GM23338 (cell line): ENCODE data around the gene DLG2. TPM values are rescaled to one million over a fixed set of nuclear protein-coding genes. Genes with fewer than 3 reads are reported as not detected.

ENCODE experiments used
- ATAC-seq: fragments of 200-7000 bp; cut with Tn5 transposase; 3 replicates; pipeline ENCODE4 v1.9.1; 2020
- DNase-seq: peaks from one replicate; pipeline ENCODE4 v3.0.0-alpha.2; 2015; ENCODE audit warnings: low spot score
- H2AFZ ChIP-seq: fragments of 200-600 bp; sonication (generic); 2 replicates; pipeline ENCODE4 v1.8.0; 2016; ENCODE audit warnings: antibody characterized with exemption, mild to moderate bottlenecking, moderate library complexity
- H3F3A ChIP-seq: fragments of 200-600 bp; sonication (generic); replicated peaks from 2 replicates; pipeline ENCODE4 v1.8.0; 2017; ENCODE audit warnings: antibody characterized with exemption, mixed run types, low read depth
- H3K27ac ChIP-seq: fragments of 200-600 bp; sonication (generic); 2 replicates; pipeline ENCODE4 v1.6.1; 2016; ENCODE audit warnings: low read depth
- H3K27me3 ChIP-seq: fragments of 200-600 bp; sonication (generic); 2 replicates; pipeline ENCODE4 v1.8.0; 2016; ENCODE audit warnings: mild to moderate bottlenecking, mixed run types, moderate library complexity; ENCODE audit not compliant: insufficient read depth
- H3K36me3 ChIP-seq: fragments of 200-600 bp; sonication (generic); 2 replicates; pipeline ENCODE4 v1.8.0; 2016; ENCODE audit warnings: mild to moderate bottlenecking; ENCODE audit not compliant: insufficient read depth
- H3K4me1 ChIP-seq: fragments of 200-600 bp; sonication (generic); 2 replicates; pipeline ENCODE4 v1.8.0; 2016; ENCODE audit warnings: mild to moderate bottlenecking, moderate library complexity; ENCODE audit not compliant: insufficient read depth
- H3K4me2 ChIP-seq: fragments of 200-600 bp; sonication (generic); 2 replicates; pipeline ENCODE4 v1.7.1; 2017; ENCODE audit warnings: mixed run types
- H3K4me3 ChIP-seq: fragments of 200-600 bp; sonication (generic); 2 replicates; pipeline ENCODE4 v1.6.1; 2016; ENCODE audit warnings: mixed run types
- H3K79me2 ChIP-seq: fragments of 200-600 bp; sonication (generic); replicated peaks from 2 replicates; pipeline ENCODE4 v1.8.0; 2017; ENCODE audit warnings: mild to moderate bottlenecking; ENCODE audit not compliant: insufficient read depth
- H3K9me2 ChIP-seq: fragments of 200-600 bp; sonication (generic); 2 replicates; pipeline ENCODE4 v1.8.0; 2017; ENCODE audit not compliant: insufficient read depth
- H4K20me1 ChIP-seq: fragments of 200-600 bp; sonication (generic); replicated peaks from 2 replicates; pipeline ENCODE4 v1.8.0; 2017; ENCODE audit warnings: mild to moderate bottlenecking; ENCODE audit not compliant: insufficient read depth
- H3K27ac Mint-ChIP-seq: 2 replicates; pipeline ENCODE4 v1.8.0; 2020; ENCODE audit warnings: inconsistent platforms, mild to moderate bottlenecking, moderate library complexity, mixed read lengths
- H3K27me3 Mint-ChIP-seq: 3 replicates; pipeline ENCODE4 v1.8.0; 2022; ENCODE audit warnings: low read depth, mild to moderate bottlenecking, moderate library complexity, mixed read lengths, inconsistent platforms; ENCODE audit not compliant: insufficient read depth, poor library complexity
- H3K36me3 Mint-ChIP-seq: 3 replicates; pipeline ENCODE4 v1.8.0; 2021; ENCODE audit warnings: low read depth, mild to moderate bottlenecking, inconsistent platforms, moderate library complexity, mixed read lengths
- H3K4me1 Mint-ChIP-seq: 3 replicates; pipeline ENCODE4 v1.8.0; 2020; ENCODE audit warnings: mild to moderate bottlenecking, inconsistent platforms, mixed read lengths
- H3K4me3 Mint-ChIP-seq: 3 replicates; pipeline ENCODE4 v1.8.0; 2021; ENCODE audit warnings: moderate library complexity, mild to moderate bottlenecking, inconsistent platforms, mixed read lengths
- H3K9me3 Mint-ChIP-seq: 3 replicates; pipeline ENCODE4 v1.8.0; 2020; ENCODE audit warnings: moderate library complexity, mild to moderate bottlenecking, inconsistent platforms, mixed read lengths
- CREB1 ChIP-seq: fragments of 250-450 bp; sonication (Bioruptor Pico); IDR thresholded peaks from 2 replicates; pipeline ENCODE4 v1.5.0; 2020; ENCODE audit warnings: low read depth, mild to moderate bottlenecking, moderate library complexity
- EZH2 ChIP-seq: fragments of 200-600 bp; sonication (generic); IDR thresholded peaks from one replicate; pipeline ENCODE4 v1.8.0; 2017; ENCODE audit warnings: antibody characterized with exemption, mild to moderate bottlenecking, low read depth; ENCODE audit not compliant: unreplicated experiment
- EZH2phosphoT487 ChIP-seq: fragments of 200-600 bp; sonication (generic); IDR thresholded peaks from one replicate; pipeline ENCODE4 v1.8.1; 2018; ENCODE audit warnings: antibody characterized with exemption; ENCODE audit not compliant: unreplicated experiment
- JUNB ChIP-seq: IDR thresholded peaks from one replicate; pipeline ENCODE4 v1.6.1; 2016; ENCODE audit warnings: antibody characterized with exemption; ENCODE audit not compliant: unreplicated experiment
- POLR2AphosphoS5 ChIP-seq: IDR thresholded peaks from 2 replicates; pipeline ENCODE4 v1.6.1; 2016; ENCODE audit warnings: antibody characterized with exemption, low read depth
- ZNF114 ChIP-seq: fragments of 250-450 bp; sonication (Bioruptor Pico); IDR thresholded peaks from 2 replicates; pipeline ENCODE4 v1.5.0; 2020; ENCODE audit warnings: mild to moderate bottlenecking, moderate library complexity
- ZNF331 ChIP-seq: fragments of 250-450 bp; sonication (Bioruptor Pico); IDR thresholded peaks from 2 replicates; pipeline ENCODE4 v1.5.0; 2020; ENCODE audit warnings: low read depth, mild to moderate bottlenecking, moderate library complexity
- polyA plus RNA-seq: library from polyadenylated mRNA; unstranded; fragments of >200 nt; fragmentation: Nextera tagmentation; extraction: Ambion mirVana; gene quantifications from 2 replicates; pipeline ENCODE4 v1.2.1, GENCODE V29; 2016
- total RNA-seq: library from RNA; depleted of rRNA; stranded (reverse); fragments of >200 nt; shearing (Covaris generic); gene quantifications from 2 replicates; pipeline ENCODE4 v1.2.3, GENCODE V29; 2014
- TF ChIP-seq, protein P1 (sequence below): IDR thresholded peaks from 2 replicates; pipeline ENCODE4 v1.6.1; 2016; ENCODE audit warnings: antibody characterized with exemption
- TF ChIP-seq, protein P2 (sequence below), 2 experiments: fragments of 200-600 bp in 1 of 2; sonication (generic) in 1 of 2; conservative IDR thresholded peaks; 2 replicates each; pipeline versions ENCODE4 v1.5.1 to v1.6.1; 2016 to 2017; ENCODE audit warnings: antibody characterized with exemption in 2 of 2, low read depth in 2 of 2, mild to moderate bottlenecking in 2 of 2, moderate library complexity in 1 of 2
- TF ChIP-seq, protein P3 (sequence below): IDR thresholded peaks from one replicate; pipeline ENCODE4 v1.6.1; 2018; ENCODE audit warnings: antibody characterized with exemption; ENCODE audit not compliant: unreplicated experiment

Gene DLG2
- total and polyA plus RNA-seq, 2 experiments from 2014 or later, result 19.8 to 21.5 TPM

GRCh38 chr11:85464283-85464682, 162.9 kb downstream of the DLG2 start:
- no peak overlapping the region for H3K4me3 ChIP-seq
- peaks cover 6% of the 10 kb centered on the region for H3K27me3 Mint-ChIP-seq
- H3K4me2 ChIP-seq, result no peak overlapping the region
- peak; percentile 52 for DNase-seq
- H3K27ac ChIP-seq, result no peak overlapping the region
- H3K4me3 Mint-ChIP-seq, result no peak overlapping the region
- H3K4me1 ChIP-seq, result no peaks in the 10 kb centered on the region
- H3K9me2 ChIP-seq, result peaks cover 4% of the 10 kb centered on the region
- no peaks in the 10 kb centered on the region for H3K27me3 ChIP-seq
- peaks cover 22% of the 10 kb centered on the region; the same call in 2 of the 3 replicates for H3K9me3 Mint-ChIP-seq
- no peaks in the 10 kb centered on the region for H3K79me2 ChIP-seq
- H3K36me3 Mint-ChIP-seq, result peaks cover 37% of the 10 kb centered on the region; the same call in 2 of the 3 replicates
- no peaks in the 10 kb centered on the region for H3F3A ChIP-seq
- H2AFZ ChIP-seq, result no peak overlapping the region
- H3K36me3 ChIP-seq, result no peaks in the 10 kb centered on the region; the same call in 1 of the 2 replicates
- TF ChIP-seq, protein P1, sequence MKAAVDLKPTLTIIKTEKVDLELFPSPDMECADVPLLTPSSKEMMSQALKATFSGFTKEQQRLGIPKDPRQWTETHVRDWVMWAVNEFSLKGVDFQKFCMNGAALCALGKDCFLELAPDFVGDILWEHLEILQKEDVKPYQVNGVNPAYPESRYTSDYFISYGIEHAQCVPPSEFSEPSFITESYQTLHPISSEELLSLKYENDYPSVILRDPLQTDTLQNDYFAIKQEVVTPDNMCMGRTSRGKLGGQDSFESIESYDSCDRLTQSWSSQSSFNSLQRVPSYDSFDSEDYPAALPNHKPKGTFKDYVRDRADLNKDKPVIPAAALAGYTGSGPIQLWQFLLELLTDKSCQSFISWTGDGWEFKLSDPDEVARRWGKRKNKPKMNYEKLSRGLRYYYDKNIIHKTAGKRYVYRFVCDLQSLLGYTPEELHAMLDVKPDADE, result no peak
- TF ChIP-seq ZNF114 (CRISPR knock-in tag) (no peak), POLR2AphosphoS5 (no peak), EZH2phosphoT487 (no peak), JUNB (no peak), CREB1 (CRISPR knock-in tag) (no peak)
- TF ChIP-seq, protein P2, sequence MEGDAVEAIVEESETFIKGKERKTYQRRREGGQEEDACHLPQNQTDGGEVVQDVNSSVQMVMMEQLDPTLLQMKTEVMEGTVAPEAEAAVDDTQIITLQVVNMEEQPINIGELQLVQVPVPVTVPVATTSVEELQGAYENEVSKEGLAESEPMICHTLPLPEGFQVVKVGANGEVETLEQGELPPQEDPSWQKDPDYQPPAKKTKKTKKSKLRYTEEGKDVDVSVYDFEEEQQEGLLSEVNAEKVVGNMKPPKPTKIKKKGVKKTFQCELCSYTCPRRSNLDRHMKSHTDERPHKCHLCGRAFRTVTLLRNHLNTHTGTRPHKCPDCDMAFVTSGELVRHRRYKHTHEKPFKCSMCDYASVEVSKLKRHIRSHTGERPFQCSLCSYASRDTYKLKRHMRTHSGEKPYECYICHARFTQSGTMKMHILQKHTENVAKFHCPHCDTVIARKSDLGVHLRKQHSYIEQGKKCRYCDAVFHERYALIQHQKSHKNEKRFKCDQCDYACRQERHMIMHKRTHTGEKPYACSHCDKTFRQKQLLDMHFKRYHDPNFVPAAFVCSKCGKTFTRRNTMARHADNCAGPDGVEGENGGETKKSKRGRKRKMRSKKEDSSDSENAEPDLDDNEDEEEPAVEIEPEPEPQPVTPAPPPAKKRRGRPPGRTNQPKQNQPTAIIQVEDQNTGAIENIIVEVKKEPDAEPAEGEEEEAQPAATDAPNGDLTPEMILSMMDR (conservative IDR thresholded peaks at IDR 0.05; ENCODE audit: low read depth in 2 of 2), result peak; percentile 65 to 87
- TF ChIP-seq, protein P3, sequence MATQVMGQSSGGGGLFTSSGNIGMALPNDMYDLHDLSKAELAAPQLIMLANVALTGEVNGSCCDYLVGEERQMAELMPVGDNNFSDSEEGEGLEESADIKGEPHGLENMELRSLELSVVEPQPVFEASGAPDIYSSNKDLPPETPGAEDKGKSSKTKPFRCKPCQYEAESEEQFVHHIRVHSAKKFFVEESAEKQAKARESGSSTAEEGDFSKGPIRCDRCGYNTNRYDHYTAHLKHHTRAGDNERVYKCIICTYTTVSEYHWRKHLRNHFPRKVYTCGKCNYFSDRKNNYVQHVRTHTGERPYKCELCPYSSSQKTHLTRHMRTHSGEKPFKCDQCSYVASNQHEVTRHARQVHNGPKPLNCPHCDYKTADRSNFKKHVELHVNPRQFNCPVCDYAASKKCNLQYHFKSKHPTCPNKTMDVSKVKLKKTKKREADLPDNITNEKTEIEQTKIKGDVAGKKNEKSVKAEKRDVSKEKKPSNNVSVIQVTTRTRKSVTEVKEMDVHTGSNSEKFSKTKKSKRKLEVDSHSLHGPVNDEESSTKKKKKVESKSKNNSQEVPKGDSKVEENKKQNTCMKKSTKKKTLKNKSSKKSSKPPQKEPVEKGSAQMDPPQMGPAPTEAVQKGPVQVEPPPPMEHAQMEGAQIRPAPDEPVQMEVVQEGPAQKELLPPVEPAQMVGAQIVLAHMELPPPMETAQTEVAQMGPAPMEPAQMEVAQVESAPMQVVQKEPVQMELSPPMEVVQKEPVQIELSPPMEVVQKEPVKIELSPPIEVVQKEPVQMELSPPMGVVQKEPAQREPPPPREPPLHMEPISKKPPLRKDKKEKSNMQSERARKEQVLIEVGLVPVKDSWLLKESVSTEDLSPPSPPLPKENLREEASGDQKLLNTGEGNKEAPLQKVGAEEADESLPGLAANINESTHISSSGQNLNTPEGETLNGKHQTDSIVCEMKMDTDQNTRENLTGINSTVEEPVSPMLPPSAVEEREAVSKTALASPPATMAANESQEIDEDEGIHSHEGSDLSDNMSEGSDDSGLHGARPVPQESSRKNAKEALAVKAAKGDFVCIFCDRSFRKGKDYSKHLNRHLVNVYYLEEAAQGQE, result no peak
- H3K27ac Mint-ChIP-seq, result no peak overlapping the region
- no peaks in the 10 kb centered on the region; the same call in 2 of the 3 replicates for H3K4me1 Mint-ChIP-seq
- no peaks in the 10 kb centered on the region for H4K20me1 ChIP-seq
- ATAC-seq, result peak; percentile 58

GRCh38 chr11:85459304-85459703, 167.8 kb downstream of the DLG2 start:
- H3K4me2 ChIP-seq, result no peak overlapping the region
- no peak overlapping the region for H3K27ac Mint-ChIP-seq
- no peaks in the 10 kb centered on the region for H3F3A ChIP-seq
- peaks cover 8% of the 10 kb centered on the region; the same call in 1 of the 2 replicates for H3K36me3 ChIP-seq
- no peak overlapping the region for H3K4me3 ChIP-seq
- H3K4me1 Mint-ChIP-seq, result no peaks in the 10 kb centered on the region; the same call in 2 of the 3 replicates
- DNase-seq (no peak), ATAC-seq (no peak)
- no peaks in the 10 kb centered on the region for H3K4me1 ChIP-seq
- H4K20me1 ChIP-seq, result no peaks in the 10 kb centered on the region
- peaks cover 36% of the 10 kb centered on the region for H3K9me3 Mint-ChIP-seq
- no peaks in the 10 kb centered on the region for H3K27me3 ChIP-seq
- H3K27ac ChIP-seq, result no peak overlapping the region
- no peak overlapping the region for H2AFZ ChIP-seq
- peaks cover 8% of the 10 kb centered on the region for H3K27me3 Mint-ChIP-seq
- peaks cover 7% of the 10 kb centered on the region; the same call in 1 of the 2 replicates for H3K9me2 ChIP-seq
- no peaks in the 10 kb centered on the region for H3K79me2 ChIP-seq
- no peak overlapping the region for H3K4me3 Mint-ChIP-seq
- peaks cover 31% of the 10 kb centered on the region for H3K36me3 Mint-ChIP-seq
- TF ChIP-seq, protein P3, result no peak
- TF ChIP-seq, protein P2 (conservative IDR thresholded peaks at IDR 0.05; ENCODE audit: low read depth in 2 of 2), result no peak
- TF ChIP-seq ZNF331 (CRISPR knock-in tag) (no peak), EZH2 (no peak), CREB1 (CRISPR knock-in tag) (no peak), POLR2AphosphoS5 (no peak)
